KG1 (cell line): ENCODE results near the gene ARSG.
A peak's percentile ranks its signal among the peaks of the same experiment; 100 is the strongest.

Experiments
- DNase-seq: peaks from one replicate; lab custom pipeline; 2025; lab: John Stamatoyannopoulos, UW

Gene ARSG

DNA sequence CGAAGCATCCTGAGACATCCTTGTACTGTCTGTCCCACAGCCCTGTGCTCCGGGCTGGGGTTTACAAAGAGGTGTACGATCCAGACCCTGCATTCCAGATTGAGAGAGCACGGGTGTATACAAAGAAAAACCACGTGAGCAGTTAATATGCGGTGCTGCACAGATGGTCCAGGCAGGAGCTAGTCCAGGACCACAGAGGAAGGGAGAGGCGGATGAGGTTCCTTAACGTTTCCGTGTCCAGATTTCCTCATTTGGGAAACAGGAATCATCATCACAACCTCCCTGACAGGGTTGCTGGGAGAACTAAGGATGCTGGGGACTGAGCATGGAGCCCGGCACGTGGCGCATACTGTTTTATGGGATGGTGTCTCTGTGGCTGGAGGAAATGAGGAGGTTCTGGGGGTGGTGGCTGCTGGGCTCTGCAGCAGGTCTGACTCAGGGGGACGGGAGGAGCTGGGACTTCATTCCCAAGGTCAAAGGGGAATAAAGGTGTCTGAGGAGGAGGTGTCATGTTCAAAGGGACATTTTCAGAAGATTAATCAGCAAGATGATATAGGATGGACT is 139.8 kb downstream of the ARSG start:
- DNase-seq: no peak

DNA sequence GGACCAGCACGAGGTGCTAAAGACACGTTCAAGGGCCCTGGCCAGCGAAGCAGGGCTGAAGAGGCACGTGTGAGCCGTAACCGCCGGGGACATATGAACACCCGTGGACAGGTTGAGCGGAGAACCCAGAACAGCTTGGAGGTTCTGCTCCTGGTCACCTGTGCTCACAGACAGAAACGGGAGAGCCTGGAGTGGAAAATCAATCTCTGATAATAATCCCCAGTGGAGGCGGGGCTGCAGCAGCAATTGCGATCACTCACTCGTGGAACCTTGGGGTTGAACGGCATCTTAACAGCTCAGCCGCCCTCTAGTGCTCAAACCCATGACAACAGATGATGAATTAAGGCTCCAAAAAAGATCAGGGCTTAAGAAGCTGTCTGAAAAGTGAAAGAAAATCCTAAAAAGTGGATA is 140.4 kb downstream of the ARSG start:
- no peak for DNase-seq

DNA sequence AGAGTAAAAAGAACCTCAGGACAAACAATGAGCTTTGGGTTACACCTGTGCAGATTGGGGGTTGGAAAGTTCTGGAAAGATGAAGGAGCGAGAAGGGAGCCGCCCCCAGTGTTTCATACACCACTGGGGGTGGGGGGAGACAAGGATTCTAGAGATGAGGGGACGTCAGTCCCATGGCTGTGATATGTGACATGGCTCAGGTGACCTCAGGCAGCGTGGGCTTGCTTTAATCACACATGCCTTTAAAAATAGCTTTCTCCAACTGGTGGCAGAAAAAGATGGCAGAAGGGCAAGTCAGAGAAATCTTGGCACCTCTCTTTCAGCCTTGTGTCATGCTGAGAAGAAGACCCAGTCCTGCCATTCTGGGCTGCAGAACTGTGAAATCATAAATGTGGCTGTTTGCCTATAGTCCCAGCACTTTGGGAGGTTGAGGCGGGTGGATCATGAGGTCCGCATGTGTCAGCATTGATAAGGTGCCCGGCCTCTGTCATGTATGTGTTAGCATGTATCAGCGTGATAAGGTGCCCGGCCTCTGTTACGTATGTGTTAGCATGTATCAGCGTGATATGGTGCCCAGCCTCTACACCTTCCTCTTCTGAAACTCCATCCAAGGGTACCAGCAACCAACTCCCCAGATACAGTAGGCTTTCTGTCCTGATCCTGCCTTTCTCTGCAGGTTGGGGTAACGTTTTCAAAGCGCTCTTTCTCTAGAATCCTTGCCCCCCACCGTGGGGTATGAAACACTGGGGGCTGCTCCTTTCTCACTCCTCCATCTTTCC is 141.0 kb downstream of the ARSG start:
- DNase-seq: no peak

DNA sequence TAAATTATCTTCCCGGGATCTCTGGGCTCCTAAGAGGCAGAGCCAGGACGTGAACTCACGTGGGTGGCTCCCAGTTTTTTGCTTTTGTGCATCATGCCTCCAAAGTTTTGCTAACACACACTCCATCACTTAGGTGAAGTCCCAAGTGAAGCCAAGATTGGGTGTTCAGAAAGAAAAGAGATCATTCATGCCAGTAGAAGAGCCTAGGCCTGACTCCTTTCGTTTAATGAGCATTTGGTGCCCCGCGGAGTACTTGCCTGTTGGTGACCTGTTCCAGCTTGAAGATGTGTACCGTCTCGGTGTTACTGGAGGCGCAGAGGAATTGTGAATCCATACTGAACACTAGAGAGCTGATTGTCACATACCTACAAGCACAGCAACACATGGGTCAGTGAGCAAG is 141.9 kb downstream of the ARSG start:
- DNase-seq: no peak

DNA sequence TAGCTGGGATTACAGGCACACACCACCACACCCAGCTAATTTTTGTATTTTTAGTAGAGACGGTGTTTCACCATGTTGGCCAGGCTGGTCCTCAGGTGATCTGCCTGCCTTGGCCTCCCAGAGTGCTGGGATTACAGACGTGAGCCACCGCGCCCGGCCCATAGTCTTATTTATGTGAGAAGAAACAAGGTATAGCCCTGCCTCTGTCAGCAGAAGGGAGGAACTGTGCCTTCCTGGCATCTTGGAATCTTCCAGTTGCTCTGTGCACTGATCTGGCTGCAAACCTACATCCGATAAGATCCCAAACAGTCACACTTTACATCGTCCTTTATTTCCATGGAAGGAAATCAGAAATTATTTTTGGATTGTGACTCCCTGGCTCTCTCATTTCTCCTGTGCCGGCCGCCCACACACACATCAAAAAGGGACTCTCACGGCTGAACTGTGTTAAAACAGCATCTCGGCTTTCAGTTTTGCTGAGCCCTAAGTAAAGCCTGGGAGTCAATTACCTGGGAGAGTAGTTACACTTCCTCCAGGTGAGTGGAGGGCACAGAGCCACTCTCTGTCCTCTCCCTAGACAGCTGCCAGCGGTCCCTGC is 142.7 kb downstream of the ARSG start:
- no peak for DNase-seq

DNA sequence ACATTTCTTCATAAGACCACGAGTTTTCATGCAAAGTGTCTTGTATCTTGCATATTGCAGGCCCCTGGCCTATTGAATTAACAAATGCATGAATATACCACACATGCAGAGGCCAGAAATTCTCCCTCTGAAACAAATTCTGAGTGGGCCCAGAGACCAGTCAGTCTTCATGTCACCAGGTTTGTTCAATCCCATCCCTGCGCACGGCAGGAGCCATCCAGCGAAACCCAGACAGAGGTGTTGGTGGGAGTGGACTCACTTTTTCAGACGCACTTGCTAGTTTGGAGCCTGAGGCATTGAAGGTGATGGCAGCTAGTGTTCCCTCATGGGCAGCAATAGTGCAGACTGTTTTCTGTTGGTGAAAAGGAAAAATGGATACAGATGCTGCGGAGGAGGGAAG is 144.1 kb downstream of the ARSG start:
- no peak for DNase-seq

DNA sequence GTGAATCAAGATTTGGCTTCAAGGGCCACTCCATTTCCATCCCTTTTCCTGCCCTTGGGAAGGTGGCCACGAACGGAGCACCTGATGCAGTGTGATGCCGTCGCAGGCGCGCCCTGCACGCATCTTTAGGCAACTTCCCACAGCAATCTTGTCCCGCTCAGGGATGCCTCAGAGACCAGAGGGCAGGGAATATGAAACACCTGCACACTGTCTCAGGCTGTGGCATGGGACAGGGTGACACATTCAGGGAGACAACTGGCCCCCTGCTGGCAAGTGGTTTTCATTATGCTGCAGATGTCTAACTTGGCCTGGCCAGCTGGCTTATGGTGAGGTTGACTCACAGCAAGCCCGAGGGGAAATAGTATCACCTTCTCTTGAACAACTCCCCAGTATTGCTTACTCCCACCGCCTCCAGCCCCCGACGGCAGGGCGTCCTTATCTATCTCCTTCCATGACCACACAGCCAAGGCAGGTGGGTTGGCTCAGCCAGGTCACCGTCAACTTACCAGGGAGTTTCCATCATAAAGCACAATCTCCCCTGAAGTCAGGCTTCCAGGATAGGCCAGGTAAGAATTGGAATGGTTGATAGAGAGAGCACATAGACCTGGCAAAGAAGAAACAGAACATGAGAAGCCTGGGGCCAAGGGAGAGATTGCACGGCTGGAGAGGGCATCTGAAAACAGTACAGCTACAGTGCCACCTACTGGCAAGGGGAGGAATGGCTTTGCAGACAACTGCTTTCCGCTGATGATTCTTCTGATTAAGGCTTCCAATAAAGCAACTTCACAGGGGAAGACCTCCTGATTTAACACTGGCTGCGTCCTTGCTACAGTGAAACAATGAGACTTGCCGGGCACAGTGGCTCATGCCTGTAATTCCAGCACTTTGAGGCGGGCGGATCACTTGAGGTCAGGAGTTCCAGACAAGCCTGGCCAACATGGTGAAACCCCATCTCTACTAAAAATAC is 144.9 kb downstream of the ARSG start:
- DNase-seq: peak; percentile 71

DNA sequence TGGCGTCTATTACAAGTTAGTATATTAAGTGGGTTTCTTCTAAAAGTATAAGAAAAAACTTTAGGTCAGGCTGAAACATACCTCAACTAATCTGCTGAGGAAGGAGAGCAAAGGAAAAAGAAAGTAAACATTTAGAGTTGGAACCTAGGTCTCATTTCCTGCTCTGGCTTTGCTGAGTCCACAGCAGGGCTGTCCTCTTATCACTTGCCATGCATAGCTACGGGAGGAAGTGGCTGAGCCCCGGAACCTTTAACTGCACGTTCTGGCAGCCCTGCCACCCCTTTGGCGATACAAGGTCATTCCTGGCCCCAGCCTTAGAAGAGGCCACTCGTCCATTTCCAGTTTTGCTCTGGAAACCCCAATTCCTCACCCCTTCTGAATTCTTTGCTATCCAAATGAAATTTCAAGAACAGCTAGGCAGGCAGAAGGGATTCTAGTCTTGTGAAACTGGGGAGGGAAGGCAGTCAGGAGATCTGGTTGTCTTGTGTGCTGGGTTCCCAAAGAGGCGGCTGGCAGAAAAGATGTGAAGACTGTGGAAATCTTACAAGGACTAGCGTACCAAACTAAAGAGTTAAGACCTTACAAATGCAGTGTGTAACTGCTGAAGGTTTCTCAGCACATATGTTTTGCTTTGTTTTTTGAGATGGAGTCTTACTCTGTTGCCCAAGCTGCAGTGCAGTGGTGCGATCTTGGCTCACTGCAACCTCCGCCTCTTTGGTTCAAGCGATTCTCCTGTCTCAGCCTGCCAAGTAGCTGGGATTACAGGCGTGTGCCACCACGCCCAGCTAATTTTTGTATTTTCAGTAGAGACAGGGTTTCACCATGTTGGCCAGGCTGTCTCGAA is 146.9 kb downstream of the ARSG start:
- DNase-seq: no peak

DNA sequence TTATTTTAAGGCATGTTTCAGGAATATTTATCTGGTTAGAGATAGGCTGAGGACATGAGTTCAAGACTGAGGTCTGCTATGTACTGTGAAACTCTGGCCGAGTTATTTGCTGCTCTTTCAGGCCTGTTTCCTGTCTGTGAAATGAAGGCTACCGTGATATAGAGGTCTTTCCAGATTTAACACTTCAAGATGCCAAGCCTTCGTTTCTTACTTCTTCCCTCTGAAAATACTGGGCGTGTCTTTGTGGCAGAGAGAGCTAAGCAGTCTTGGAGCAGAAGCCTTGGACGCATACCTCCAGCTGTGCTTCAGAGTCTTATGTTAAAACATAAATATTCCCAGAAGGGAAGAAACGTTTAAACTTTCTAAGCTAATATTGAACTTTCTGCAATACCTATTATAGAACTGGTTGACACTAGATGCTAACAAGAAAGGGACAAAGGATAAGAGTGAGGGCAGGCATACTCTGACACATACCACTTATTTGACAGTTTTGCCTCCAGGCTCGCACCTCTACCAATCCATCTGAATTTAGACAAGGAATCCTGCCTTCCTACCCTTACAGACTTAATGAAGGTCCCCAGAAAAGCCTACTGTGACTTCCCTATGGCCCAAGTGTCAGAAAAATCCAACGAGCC is 148.5 kb downstream of the ARSG start:
- DNase-seq: no peak

DNA sequence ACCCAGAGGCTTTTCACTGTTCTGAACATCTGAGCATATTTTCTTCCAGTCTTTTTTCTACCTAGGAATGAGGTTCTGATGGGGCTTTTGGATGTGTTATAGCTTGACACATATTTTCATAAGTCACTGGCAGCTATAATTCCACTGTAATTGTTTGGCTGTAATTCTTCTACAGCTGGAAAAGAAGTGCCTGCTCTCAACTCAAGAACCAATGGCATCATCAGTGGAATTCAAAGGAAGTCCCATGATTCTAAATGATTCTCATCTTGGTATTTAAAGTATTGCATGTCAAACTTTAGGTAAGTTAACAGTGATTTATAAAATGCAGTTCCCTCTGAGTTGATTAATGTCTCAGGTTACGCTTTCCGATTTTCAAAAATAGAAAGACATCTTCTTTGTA is 149.2 kb downstream of the ARSG start:
- DNase-seq: no peak

DNA sequence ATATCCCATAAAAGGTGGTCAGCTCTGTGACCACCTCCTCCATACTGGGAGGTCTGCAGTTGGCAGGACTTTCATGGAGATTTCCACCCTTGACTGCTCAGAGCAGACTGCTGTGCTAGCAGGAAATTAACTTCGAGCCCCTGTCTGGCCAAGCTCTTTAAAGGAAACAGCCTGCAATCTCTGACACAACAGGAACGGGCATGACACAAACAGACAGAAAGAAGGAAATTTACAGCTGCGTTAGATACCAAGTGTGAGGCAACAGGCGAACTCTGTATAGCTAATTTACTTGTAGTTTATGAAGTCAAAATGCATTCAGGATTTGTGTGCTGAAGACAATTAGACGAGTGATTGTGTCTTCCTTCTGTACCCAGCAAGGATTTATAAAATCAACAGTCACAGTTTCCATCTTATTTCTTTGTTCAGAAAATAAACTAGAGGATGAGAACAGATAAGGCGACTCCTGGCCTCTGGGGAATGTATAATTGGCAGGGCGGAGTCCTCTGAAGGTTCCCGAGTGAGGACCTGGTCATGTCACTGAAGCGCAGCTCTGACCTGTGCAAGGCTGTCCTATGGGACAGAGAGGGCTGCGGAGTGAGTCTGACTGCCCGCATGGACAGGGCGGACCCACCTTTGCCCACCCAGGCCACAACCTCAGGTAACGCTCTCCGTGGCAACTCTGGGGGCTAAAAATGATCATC is 149.9 kb downstream of the ARSG start:
- DNase-seq: no peak

DNA sequence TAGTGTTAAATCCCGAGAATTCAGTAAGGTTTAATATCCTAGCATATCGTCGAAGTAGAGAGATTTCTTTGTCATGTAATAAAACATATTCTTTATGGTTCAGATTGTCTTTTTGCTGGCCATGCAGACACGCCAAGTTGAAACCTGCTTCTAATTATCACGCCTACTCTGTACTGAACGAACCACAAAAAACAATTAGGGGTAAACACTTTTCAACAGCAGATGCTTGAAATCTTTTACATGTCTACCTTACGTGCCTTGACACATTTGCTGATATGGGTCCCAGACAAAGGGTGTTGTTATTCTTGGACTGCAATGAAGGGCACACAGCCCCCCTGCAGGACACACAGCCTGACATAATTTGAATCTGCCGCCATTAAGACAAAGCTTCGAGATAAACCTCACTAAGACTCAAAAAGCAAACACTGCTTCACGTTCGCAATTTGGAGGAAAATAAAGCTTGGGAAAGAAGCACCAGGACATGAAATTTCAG is 152.7 kb downstream of the ARSG start:
- DNase-seq: no peak

DNA sequence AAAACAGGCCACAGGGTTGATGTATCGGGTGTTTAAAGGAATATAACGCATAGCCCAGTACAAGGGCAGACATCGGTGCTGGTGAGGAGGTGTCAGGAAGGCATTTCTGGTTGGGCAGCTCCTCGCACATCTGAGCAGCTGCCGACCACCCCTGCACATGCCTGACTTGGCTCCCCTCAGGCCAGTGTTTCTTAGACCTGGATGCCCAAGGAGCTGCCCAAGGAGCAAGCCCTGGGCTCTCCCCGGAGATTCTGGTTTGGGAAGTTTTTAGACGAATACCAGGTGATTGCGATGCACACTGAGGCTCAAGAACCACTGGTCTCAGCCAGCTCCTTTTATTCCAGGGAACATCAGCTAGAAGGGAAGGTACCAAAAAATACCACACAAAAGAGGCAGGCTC is 154.4 kb downstream of the ARSG start:
- no peak for DNase-seq

DNA sequence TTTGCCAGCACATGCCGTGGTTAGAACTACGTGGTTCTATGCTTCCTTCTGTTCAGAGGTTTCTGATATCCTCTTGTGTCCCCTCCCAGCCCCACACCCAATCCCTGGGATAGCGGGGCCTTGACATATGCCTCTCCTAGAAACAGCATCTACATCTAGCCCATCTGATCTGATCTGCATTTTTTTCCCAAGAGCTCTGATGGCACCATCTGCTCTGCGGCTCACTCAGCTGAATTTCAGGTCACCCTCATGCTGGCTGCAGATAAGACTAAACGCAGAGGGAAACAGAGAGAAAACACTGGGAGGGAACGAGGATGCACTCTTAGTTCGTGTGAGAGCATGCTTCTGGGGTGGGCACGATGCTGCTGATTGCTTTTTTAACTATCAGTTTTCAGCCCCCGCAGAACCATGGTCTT is 155.3 kb downstream of the ARSG start:
- no peak for DNase-seq

DNA sequence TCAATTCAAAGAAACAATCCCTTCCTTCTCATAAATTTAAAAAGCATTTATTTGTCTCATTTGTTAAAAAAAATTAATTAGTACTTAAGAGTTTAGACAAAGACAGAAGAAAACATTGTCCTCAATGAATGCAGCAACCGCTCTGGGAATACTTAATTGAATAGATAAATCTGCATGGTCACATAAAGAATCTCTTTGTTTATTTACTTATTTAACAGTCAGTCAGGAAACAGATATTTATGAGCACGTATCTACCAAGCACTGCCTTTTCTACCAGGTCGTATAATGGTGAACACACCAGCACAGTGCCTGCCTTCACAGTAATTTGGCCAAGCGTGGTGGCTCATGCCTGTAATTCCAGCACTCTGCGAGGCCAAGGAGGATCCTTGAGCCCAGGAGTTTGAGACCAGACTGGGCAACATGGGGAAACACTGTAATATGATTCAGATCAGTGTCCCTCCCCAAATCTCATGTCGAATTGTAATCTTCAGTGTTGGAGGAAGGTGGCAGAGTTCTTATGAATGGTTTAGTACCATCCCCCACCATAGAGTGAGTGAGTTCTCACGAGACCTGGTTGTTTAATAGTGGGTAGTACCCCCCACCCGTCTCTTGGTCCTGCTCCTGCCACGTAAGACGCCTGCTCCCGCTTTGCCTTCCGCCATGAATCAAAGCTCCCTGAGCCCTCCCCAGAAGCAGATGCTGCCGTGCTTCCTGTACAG is 157.9 kb downstream of the ARSG start:
- DNase-seq: no peak

DNA sequence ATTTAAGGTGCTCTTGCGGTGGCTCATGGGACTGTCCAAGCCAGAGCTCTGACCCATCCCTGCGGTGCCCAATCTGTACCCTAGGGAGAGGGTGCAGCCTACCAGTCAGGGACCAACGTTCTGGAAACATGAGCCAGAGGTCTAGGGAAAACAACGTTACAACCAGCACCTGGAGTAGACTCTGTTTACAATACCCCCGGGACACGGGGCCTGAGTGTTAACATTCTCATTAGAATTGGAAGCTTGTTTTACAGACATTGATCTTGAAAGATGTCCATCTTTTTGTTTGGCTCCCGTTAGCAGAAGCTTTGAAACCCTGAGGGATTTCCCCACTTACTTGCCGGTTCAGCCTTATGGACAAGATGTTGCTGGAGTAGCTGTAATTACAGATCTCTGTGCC is 159.1 kb downstream of the ARSG start:
- DNase-seq: no peak

DNA sequence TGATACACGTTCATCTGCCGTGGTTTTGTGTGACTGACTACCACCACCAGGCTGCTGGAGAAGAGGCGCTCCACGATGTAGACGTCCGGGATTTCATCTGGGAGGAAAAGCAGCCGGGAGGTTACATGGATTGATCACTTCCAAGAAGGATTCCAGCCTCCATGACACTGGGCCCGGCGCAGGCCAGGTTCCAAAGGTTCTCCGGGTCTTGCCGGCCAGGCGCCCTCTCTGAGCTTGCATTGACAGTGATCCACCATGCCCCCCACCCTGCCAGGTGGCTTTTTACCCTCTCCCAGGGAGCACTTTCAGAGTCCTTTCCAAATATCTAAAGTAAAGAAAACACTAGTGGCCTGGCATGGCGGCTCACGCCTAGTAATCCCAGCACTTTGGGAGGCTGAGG is 159.5 kb downstream of the ARSG start:
- no peak for DNase-seq

DNA sequence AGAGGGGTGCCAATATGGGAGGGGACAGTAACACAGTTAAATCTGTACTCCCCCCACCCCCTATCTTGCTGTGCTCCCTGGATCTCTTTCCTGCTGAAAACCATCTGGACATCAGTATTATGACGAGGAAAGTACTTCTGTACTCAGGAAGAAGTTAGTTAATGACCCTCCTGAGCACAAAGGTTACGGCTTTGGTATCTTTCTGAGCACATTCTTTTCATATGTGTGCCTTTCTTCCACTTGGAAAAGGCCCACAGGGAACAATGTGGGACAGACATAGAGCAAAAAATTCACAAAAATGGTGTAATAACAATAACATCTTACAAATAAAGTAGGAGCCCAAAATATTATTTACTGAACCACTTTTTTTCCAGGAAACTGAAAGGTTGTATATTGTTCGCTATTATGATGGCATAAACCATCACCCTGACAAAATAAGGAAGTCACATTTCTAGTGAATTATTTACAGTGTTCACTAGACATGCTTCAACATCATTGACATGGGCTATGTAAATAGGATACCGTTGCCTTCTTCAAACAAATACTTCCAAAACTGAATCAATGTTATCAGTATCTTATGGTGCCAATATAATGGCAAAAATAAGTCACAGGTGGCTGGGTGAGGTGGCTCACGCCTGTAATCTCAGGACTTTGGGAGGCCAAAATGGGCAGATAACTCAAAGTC is 160.5 kb downstream of the ARSG start:
- no peak for DNase-seq

DNA sequence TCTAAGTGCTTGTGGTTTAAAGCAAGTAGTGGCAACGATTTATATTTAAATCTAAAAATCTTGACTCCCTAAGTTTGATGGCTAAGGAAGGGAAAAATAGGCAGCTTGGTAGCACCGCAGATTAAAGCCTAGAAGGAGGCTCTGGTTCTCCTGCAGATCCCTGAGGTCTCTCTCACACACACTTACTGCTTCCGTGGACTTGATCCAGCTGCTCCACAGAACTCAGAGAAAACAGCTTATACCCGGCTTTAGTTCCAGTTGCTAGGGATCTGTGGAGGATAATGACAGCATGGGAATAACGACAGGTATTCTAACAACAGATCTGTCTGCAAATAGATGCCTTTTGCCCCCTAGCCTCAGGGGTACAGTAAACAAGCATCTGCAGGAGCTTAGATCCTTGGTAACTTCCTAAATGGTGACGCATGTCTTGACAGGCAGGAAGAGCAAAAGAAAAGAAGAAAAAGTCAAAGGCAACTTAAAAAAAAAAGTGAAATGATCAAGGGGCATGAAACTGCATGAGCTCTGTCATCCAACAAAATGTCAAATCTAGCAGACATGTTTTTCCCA is 161.5 kb downstream of the ARSG start:
- no peak for DNase-seq
